HPDE6-E6E7 (cell line): ENCODE measurements around the gene TRIM43B.
A peak's percentile ranks its signal among the peaks of the same experiment; 100 is the strongest.
"Not testable (repeated sequence)": the region's sequence is repeated elsewhere in the genome, so short reads cannot be mapped to it uniquely, and the experiment has no call there.

ENCODE experiments used
- DNase-seq: peaks from one replicate; pipeline ENCODE4 v3.0.0; 2011; ENCODE audit warnings: missing footprints; ENCODE audit errors: extremely low spot score

The TRIM43B gene

DNA sequence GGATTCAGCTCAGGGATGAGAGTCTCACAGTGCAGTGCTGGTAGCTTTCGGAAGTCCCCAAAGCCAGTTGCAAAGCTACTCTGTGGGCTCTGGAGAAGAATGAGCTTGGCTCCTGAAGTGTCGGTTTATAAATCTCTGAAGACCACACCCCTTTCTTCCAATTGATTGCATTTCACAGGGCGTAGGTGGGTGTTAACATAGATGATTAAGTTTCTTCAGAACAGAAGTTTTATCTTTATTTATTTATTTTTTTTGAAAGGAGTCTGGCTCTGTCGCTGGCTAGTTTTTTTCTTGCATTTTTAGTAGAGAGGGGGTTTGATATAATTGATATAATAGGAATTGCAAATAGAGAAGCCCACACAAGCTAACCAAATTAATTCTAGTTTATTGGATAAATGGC lies at the start of gene TRIM43B:
Gene TRIM43B, minus strand, starts transcription at position 101 of the 400 bp plus-strand sequence. CDS start 2,040 bp downstream, outside the sequence.
- not testable (repeated sequence) for DNase-seq

GRCh38 chr2:95531254-95531771 lies 46.8 kb upstream of the TRIM43B start:
- DNase-seq: no peak

DNA sequence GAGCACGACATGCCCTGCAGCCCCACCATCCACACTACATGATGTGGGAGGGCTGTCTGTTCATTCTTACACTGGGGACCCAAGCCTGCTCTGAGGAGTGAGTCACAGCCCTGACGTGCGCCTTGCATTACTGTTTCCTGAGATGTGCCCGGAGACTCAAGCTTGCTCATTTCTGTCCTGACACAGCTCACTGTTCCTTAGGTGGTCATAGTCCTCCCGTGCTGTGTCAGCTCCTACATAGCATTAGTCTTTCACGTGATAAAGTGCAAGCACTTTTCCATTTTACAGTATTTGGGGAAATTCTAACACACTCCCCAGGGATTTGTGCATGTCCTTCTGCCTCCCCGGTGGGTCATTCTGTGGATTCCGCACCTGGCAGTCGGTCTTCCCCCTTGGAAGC lies 46.2 kb upstream of the TRIM43B start:
- DNase-seq: peak; percentile 5

GRCh38 chr2:95526360-95527341 lies 42.1 kb upstream of the TRIM43B start:
- peak; percentile 45 for DNase-seq

DNA sequence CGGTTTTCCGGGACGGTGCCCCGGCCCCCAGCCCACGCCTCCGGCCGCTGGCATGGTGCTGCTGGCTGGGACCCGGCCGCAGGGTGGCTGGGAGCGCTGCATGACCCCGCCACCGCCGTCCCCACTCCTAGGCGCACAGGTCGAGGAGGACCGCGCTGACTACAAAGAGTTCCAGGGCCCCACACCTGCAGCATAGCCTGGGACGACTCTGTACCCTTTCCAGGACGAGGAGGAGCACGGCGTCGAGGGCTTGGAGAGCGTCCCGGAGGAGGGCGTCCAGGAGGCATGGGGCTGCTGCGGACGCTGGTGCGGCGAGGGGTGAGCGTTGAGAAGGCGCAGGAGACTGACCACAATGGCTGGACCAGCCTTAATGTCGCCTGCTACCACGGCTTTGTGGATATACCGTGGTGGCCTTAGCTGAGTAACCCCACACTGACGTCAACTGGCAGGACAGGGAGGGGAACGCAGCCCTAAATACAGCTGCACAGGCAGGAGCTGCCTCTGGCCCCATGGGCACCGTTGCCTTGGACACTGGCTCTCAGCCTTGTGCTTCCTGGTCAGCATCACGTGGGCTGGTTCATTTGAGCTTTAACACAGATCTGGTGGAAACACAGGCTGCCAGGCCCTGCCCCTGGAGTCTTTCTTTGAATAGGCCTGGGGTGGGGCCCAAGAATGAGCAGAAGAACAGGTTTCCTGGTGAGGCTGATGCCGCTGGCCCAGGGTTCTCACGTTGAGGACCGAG lies 40.9 kb upstream of the TRIM43B start:
- peak; percentile 27 for DNase-seq

DNA sequence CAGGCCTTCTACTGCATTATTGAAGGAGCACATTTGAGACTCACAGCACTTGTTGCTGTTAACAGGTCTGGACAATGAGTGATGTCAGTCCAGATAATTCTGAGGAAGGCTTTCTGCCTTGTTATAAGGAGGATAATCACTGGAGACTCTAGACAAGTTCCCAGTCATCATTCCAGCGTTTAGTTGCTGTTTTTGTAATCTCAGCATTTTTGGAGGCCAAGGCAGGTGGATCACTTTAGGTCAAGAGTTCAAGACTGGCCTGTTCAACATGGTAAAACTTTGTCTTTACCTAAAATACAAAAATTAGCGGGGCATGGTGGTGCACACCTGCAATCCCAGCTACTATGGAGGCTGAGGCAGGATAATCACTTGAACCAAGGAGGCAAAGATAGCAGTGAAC lies 39.6 kb upstream of the TRIM43B start:
- DNase-seq: no peak

GRCh38 chr2:95514718-95515117 lies 30.2 kb upstream of the TRIM43B start:
- DNase-seq: no peak

DNA sequence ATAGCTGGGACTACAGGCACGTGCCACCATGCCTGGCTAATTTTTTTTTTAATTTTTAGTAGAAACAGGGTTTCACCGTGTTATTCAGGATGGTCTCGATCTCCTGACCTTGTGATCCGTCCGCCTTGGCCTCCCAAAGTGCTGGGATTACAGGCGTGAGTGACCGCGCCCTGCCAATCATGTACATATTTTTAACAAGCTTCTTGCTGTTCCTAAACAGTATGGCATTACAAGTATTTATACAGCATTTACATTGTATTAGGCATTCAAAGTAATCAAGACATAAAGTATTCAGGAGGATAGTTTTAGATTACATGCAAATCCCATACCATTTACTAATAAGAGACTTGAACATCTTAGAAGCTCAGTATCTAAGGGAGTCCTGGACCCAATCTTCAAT lies 29.7 kb upstream of the TRIM43B start:
- DNase-seq: not testable (repeated sequence)

- DNase-seq: no peak
Observed at GRCh38 chr2:95509408-95509807, 24.9 kb upstream of the TRIM43B start.

DNA sequence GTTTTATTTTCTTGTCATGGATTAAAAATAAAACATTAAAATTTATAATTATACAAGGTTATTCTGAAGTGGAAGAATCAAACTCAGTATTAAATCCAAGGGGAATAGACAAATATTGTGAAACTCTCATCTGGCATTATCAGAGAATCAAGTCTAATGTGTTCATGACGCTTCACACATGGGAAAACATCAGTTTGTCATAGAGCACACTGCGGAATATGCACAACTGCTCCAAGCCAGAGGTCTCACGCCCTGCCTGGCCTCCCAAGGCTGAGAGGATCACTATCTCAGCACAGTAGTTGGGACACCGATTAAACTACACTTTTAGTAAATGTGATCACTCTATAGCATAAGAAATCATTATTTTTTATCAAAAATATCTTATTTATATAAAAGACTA lies 20.7 kb upstream of the TRIM43B start:
- DNase-seq: no peak

GRCh38 chr2:95500854-95501253 lies 16.3 kb upstream of the TRIM43B start:
- DNase-seq: no peak

GRCh38 chr2:95492076-95492475 lies 7.5 kb upstream of the TRIM43B start:
- not testable (repeated sequence) for DNase-seq

GRCh38 chr2:95475025-95475424 lies 9.5 kb downstream of the TRIM43B start:
- not testable (repeated sequence) for DNase-seq

GRCh38 chr2:95467984-95468383 lies 16.6 kb downstream of the TRIM43B start:
- DNase-seq: not testable (repeated sequence)

- DNase-seq: not testable (repeated sequence)
Observed at GRCh38 chr2:95466572-95466971, 18.0 kb downstream of the TRIM43B start.

GRCh38 chr2:95463292-95463691 lies 21.3 kb downstream of the TRIM43B start:
- not testable (repeated sequence) for DNase-seq

DNA sequence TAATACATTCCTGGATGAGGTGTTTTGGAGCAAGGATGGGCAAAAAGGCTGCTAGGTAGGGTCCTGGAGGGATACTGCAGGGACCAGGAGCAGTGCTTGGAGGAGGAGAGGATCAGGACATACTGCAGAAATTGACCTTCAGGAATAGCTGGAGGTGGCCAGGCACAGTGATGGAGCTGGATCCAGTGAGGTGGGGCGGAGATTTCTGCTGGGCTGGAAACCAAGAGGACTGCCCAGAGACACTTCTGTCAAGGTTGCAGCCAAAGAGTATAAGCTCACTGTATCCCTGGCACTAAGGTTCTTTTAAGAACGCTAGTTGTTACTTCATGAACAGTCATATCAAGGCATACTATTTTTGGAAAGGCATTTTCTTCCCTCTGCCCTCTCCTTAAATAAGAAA lies 39.2 kb downstream of the TRIM43B start:
- DNase-seq: not testable (repeated sequence)

GRCh38 chr2:95442474-95443099 lies 42.0 kb downstream of the TRIM43B start:
- DNase-seq: not testable (repeated sequence)

- DNase-seq: not testable (repeated sequence)
Observed at GRCh38 chr2:95435872-95436209, 48.7 kb downstream of the TRIM43B start.

DNA sequence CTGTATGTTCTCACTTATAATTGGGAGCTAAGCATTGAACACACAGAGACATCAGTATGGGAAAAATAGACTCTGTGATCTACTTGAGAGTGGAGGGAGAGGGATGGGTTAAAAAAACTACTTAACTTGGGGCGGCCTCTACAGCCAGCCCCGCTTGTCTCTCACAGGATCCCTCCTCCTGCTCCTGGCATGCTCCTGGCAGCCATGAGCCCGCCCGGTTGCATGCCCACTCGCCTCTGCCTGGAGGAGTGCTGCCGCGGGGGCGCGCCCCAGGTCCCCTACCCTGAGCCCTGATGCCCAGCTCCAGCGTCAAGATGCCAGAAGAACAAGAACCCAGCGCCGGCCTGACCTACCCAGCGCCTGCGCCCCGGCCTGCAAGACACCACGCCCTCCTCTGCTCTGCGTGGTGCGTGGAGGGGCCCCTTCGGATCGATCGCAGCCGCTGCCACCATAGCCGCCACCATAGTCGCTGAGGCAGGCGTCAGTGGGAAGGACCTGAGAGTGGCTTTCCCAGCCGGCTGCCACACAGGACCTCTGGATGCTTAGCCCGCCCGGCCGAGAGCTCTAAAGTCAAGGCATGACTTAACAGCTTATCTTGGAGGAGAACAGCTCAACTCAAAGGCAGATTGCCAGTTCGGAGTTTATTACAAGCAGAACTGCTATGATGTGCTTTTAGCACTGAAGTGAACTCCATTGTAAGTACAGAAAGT lies 49.2 kb downstream of the TRIM43B start:
- not testable (repeated sequence) for DNase-seq

- DNase-seq: not testable (repeated sequence)
Observed at GRCh38 chr2:95434507-95435076, 50.0 kb downstream of the TRIM43B start.
